A549 (cell line): Measurements from ENCODE around the gene LCN12. TPM values are rescaled to one million over a fixed set of nuclear protein-coding genes. Genes with fewer than 3 reads are reported as not detected.

Source experiments
- ATAC-seq, 2 experiments: fragments of 200-7000 bp in 1 of 2; fragments of >200 bp in 1 of 2; cut with Nextera tagmentation in 1 of 2; cut with Tn5 transposase in 1 of 2; 3 replicates each; pipeline versions ENCODE4 v1.8.0 to v1.9.1; 2018 to 2020; ENCODE audit warnings: mild to moderate bottlenecking in 1 of 2, moderate library complexity in 1 of 2
- CTCF ChIA-PET: fragments of 300-600 bp; sonication (Branson Sonifier 250); formaldehyde crosslinking; extraction: SDS; loops from one replicate; lab custom pipeline; 2021; ENCODE audit warnings: antibody characterized with exemption, inconsistent platforms; lab: Yijun Ruan, JAX
- POLR2A ChIA-PET: fragments of 350-600 bp; formaldehyde crosslinking; extraction: SDS; loops from one replicate; lab custom pipeline; 2021; ENCODE audit warnings: antibody characterized with exemption, inconsistent platforms; lab: Yijun Ruan, JAX
- DNase-seq, 2 experiments: peaks; one replicate each; pipeline versions ENCODE4 v3.0.0 to v3.0.0-alpha.2; 2011 to 2016; ENCODE audit warnings: low read depth in 1 of 2, low spot score in 1 of 2
- FAIRE-seq: peaks from 2 replicates; lab custom pipeline; 2011; peaks lifted over from hg19 to GRCh38; lab: Jason Lieb, UNC
- H3K27ac ChIP-seq, 2 experiments: fragments of >200 bp; sonication (Bioruptor Twin); formaldehyde crosslinking; 3 replicates each; pipeline ENCODE4 v1.5.1; 2016 to 2017
- H3K4me1 ChIP-seq: fragments of >200 bp; sonication (Bioruptor Twin); formaldehyde crosslinking; 3 replicates; pipeline ENCODE4 v1.6.1; 2016
- H3K4me2 ChIP-seq: fragments of >200 bp; sonication (Bioruptor Twin); formaldehyde crosslinking; 3 replicates; pipeline ENCODE4 v1.6.1; 2016
- H3K4me3 ChIP-seq: fragments of >200 bp; sonication (Bioruptor Twin); formaldehyde crosslinking; 3 replicates; pipeline ENCODE4 v1.5.1; 2016
- H3K9me3 ChIP-seq: fragments of >200 bp; sonication (Bioruptor Twin); formaldehyde crosslinking; 3 replicates; pipeline ENCODE4 v1.6.1; 2016
- BHLHE40 ChIP-seq: IDR thresholded peaks from 2 replicates; pipeline ENCODE4 v1.6.1; 2012; ENCODE audit warnings: low read depth, low read length, inconsistent platforms
- CBX2 ChIP-seq: fragments of 200-600 bp; sonication (generic); IDR thresholded peaks from 2 replicates; pipeline ENCODE4 v1.6.1; 2016; ENCODE audit warnings: low read depth, mild to moderate bottlenecking, borderline replicate concordance
- CBX8 ChIP-seq: fragments of 200-600 bp; sonication (generic); IDR thresholded peaks from 2 replicates; pipeline ENCODE4 v1.6.1; 2016
- CEBPB ChIP-seq, 2 experiments: fragments of >200 bp in 1 of 2; sonication (Bioruptor Twin) in 1 of 2; formaldehyde crosslinking in 1 of 2; IDR thresholded peaks; 2 replicates each; pipeline ENCODE4 v1.6.1; 2012 to 2016
- CTCF ChIP-seq: fragments of >200 bp; sonication (Bioruptor Twin); formaldehyde crosslinking; IDR thresholded peaks from 3 replicates; pipeline ENCODE4 v1.5.1; 2016
- EHF ChIP-seq: fragments of 250-450 bp; sonication (Bioruptor Pico); IDR thresholded peaks from 2 replicates; pipeline ENCODE4 v1.5.0; 2020; ENCODE audit warnings: mild to moderate bottlenecking
- EHMT2 ChIP-seq: fragments of 200-600 bp; sonication (generic); IDR thresholded peaks from 2 replicates; pipeline ENCODE4 v1.6.1; 2016; ENCODE audit warnings: antibody characterized with exemption, low read depth, mild to moderate bottlenecking, moderate library complexity
- EP300 ChIP-seq, 2 experiments: fragments of >200 bp; sonication (Bioruptor Twin); formaldehyde crosslinking; IDR thresholded peaks; 2 replicates in 1 of 2; 3 replicates in 1 of 2; pipeline ENCODE4 v1.6.1; 2016 to 2017
- ESRRA ChIP-seq: fragments of 150-350 bp; IDR thresholded peaks from 2 replicates; pipeline ENCODE4 v1.6.1; 2014; ENCODE audit warnings: mild to moderate bottlenecking, low read length, borderline replicate concordance
- FOSB ChIP-seq: fragments of 250-450 bp; sonication (Bioruptor Pico); IDR thresholded peaks from 2 replicates; pipeline ENCODE4 v1.5.0; 2020; ENCODE audit warnings: mild to moderate bottlenecking, moderate library complexity
- GATA3 ChIP-seq: IDR thresholded peaks from 2 replicates; pipeline ENCODE4 v1.6.1; 2012; ENCODE audit warnings: borderline replicate concordance
- HDAC2 ChIP-seq: fragments of 200-600 bp; sonication (generic); IDR thresholded peaks from 2 replicates; pipeline ENCODE4 v1.6.1; 2016
- HEYL ChIP-seq: fragments of 250-450 bp; sonication (Bioruptor Pico); IDR thresholded peaks from 2 replicates; pipeline ENCODE4 v1.8.0; 2021; ENCODE audit warnings: mild to moderate bottlenecking, moderate library complexity
- HOXB13 ChIP-seq: fragments of 250-450 bp; sonication (Bioruptor Pico); IDR thresholded peaks from 2 replicates; pipeline ENCODE4 v1.5.0; 2020; ENCODE audit warnings: low read depth, mild to moderate bottlenecking, moderate library complexity
- HOXB5 ChIP-seq: fragments of 250-450 bp; sonication (Bioruptor Pico); IDR thresholded peaks from 2 replicates; pipeline ENCODE4 v1.5.0; 2020; ENCODE audit warnings: mild to moderate bottlenecking, moderate library complexity
- JUN ChIP-seq, 2 experiments: fragments of >200 bp; sonication (Bioruptor Twin); formaldehyde crosslinking; IDR thresholded peaks; 2 replicates in 1 of 2; 3 replicates in 1 of 2; pipeline ENCODE4 v1.6.1; 2016 to 2017
- JUNB ChIP-seq: fragments of >200 bp; sonication (Bioruptor Twin); formaldehyde crosslinking; IDR thresholded peaks from 2 replicates; pipeline ENCODE4 v1.6.1; 2016
- KDM5A ChIP-seq: fragments of 200-600 bp; sonication (generic); IDR thresholded peaks from 2 replicates; pipeline ENCODE4 v1.6.1; 2016; ENCODE audit warnings: antibody characterized with exemption, mild to moderate bottlenecking
- MYC ChIP-seq: IDR thresholded peaks from 2 replicates; pipeline ENCODE4 v1.6.1; 2012; ENCODE audit warnings: mild to moderate bottlenecking, inconsistent platforms, low read length, improper control_type of control experiment, borderline replicate concordance
- NR3C1 ChIP-seq: fragments of >200 bp; sonication (Bioruptor Twin); formaldehyde crosslinking; IDR thresholded peaks from 3 replicates; pipeline ENCODE4 v1.6.1; 2017
- PBX3 ChIP-seq: IDR thresholded peaks from 2 replicates; pipeline ENCODE4 v1.6.1; 2012
- PHF8 ChIP-seq: fragments of 200-600 bp; sonication (generic); IDR thresholded peaks from 2 replicates; pipeline ENCODE4 v1.6.1; 2016; ENCODE audit warnings: low read depth, mild to moderate bottlenecking, antibody characterized with exemption, moderate library complexity, borderline replicate concordance
- POLR2A ChIP-seq: IDR thresholded peaks from 2 replicates; pipeline ENCODE4 v1.6.1; 2012; ENCODE audit warnings: mild to moderate bottlenecking, low read length
- POLR2AphosphoS2 ChIP-seq: conservative IDR thresholded peaks from 2 replicates; pipeline ENCODE4 v1.6.1; 2012; ENCODE audit warnings: low read length, improper control_type of control experiment, inconsistent platforms
- RNF2 ChIP-seq: fragments of 200-600 bp; sonication (generic); IDR thresholded peaks from 2 replicates; pipeline ENCODE4 v1.6.1; 2016; ENCODE audit warnings: low read depth, mild to moderate bottlenecking, antibody characterized with exemption, moderate library complexity, borderline replicate concordance
- SREBF2 ChIP-seq: fragments of 450-650 bp; IDR thresholded peaks from 2 replicates; pipeline ENCODE4 v1.6.1; 2014; ENCODE audit warnings: mild to moderate bottlenecking, moderate library complexity
- TFCP2L1 ChIP-seq: fragments of 250-450 bp; sonication (Bioruptor Pico); IDR thresholded peaks from 2 replicates; pipeline ENCODE4 v1.5.0; 2021; ENCODE audit warnings: mild to moderate bottlenecking
- ZNF302 ChIP-seq: fragments of 250-450 bp; sonication (Bioruptor Pico); IDR thresholded peaks from 2 replicates; pipeline ENCODE4 v1.9.0; 2021; ENCODE audit warnings: inconsistent platforms, mild to moderate bottlenecking, moderate library complexity
- WGBS: methylation state at CpG from one replicate; pipeline ENCODE4 v1.1.6; 2017; ENCODE audit errors: missing lambda C conversion rate; 5-methylcytosine and 5-hydroxymethylcytosine counted together
- polyA plus RNA-seq, 4 experiments: library from polyadenylated mRNA; depleted of rRNA in 3 of 4; stranded (reverse); fragments of >200 nt; fragmentation: RNase III in 1 of 4; extraction: RNeasy Plus Mini Kit Qiagen cat#74134 plus additional on column Dnase treatment in 1 of 4; gene quantifications; 2 replicates in 3 of 4; 3 replicates in 1 of 4; pipeline ENCODE4 v1.2.3, GENCODE V29; 2011 to 2017
- TF ChIP-seq, protein P1 (sequence below): fragments of >200 bp; sonication (Bioruptor Twin); formaldehyde crosslinking; IDR thresholded peaks from 3 replicates; pipeline ENCODE4 v1.6.1; 2016
- TF ChIP-seq, protein P2 (sequence below): fragments of >200 bp; sonication (Bioruptor Twin); formaldehyde crosslinking; IDR thresholded peaks from 2 replicates; pipeline ENCODE4 v1.6.1; 2016

LCN12 gene
- polyA plus RNA-seq, 2 of the 4 experiments (the other 2 are of a cell fraction) = 0.74 to 3.0 TPM

DNA sequence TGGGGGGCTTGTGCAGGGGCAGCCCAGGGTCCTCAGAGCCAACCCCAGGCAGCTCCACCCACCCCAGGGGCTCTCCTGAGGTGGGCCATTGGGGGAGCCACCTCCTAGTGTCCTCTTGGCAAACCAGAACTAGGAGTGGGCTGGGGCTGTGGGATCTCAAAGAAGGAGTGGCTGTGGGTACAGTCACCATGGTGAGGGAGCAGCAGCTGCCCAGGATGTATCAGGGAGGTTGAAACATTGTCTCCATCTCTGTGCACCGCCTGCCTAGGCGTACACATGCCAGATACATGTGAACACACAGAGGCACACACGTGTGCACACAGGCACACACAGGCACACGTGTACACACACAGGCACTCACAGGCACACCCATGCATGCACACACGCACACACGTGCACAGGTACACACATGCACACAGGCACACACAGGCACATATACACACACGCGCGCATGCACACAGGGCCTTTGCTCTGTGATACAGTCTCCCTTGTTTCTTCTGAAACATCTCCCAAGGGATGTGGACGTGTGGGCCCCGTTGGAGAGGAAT, 10.7 kb downstream of the LCN12 start:
- no peak overlapping the region for H3K4me3 ChIP-seq
- H3K4me2 ChIP-seq = no peak overlapping the region
- peaks cover 15% of the 10 kb centered on the region; the same call in 2 of the 3 replicates for H3K4me1 ChIP-seq
- H3K27ac ChIP-seq = no peak overlapping the region
- H3K9me3 ChIP-seq = no peaks in the 10 kb centered on the region
- DNase-seq (no peak), ATAC-seq (no peak), FAIRE-seq (no peak)
- WGBS = 84% methylated on average over 11 of the region's 11 CpGs
- ChIA-PET CTCF (interaction anchor here (0.6 to 1.7 kb wide), 8 partner anchors 15 to 152 kb away, joined by 3 to 11 read pairs (median 4); partner anchors contain the start of genes C8G and FBXW5), POLR2A (no interaction called here)
- TF ChIP-seq NR3C1 (no peak), KDM5A (no peak), PBX3 (no peak), POLR2A (no peak), RNF2 (no peak), HOXB5 (no peak), EHF (CRISPR knock-in tag) (no peak), MYC (no peak), HOXB13 (CRISPR knock-in tag) (no peak), PHF8 (no peak), POLR2AphosphoS2 (no peak), FOSB (CRISPR knock-in tag) (no peak), CBX2 (no peak), JUNB (no peak)
- TF ChIP-seq, protein P1, sequence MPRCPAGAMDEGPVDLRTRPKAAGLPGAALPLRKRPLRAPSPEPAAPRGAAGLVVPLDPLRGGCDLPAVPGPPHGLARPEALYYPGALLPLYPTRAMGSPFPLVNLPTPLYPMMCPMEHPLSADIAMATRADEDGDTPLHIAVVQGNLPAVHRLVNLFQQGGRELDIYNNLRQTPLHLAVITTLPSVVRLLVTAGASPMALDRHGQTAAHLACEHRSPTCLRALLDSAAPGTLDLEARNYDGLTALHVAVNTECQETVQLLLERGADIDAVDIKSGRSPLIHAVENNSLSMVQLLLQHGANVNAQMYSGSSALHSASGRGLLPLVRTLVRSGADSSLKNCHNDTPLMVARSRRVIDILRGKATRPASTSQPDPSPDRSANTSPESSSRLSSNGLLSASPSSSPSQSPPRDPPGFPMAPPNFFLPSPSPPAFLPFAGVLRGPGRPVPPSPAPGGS = no peak

- ChIA-PET CTCF (interaction anchor here (0.6 to 1.4 kb wide), 3 partner anchors 25 to 72 kb away, joined by 3 to 4 read pairs (median 4); no protein-coding TSS in a partner anchor), POLR2A (no interaction called here)
- no peak for FAIRE-seq
Observed at GRCh38 chr9:136963341-136963740, 11.3 kb downstream of the LCN12 start.

DNA sequence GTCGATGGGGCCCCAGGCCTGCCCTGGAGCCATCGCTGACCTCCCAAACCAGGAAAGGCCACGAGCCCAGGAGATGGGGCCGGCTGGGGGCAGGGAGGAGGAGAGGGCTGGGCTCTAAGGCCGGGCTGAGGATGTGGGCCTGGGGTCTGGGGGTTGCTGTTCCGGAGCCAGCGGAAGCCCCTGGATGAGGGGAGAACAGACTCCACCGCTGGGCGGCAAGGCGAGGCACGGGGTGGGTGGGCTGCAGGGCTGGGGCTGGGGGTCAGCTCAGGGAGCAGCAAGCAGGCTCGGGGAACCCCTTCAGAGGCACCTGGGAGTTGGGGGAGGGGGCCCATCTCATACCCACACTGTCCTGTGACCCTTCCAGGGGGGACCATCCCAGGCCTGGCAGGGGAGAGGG, 11.7 kb downstream of the LCN12 start:
- ChIA-PET POLR2A (no interaction called here), CTCF (interaction anchor here (0.6 to 1.4 kb wide), 4 partner anchors 9 to 72 kb away, joined by 3 to 4 read pairs (median 4); no protein-coding TSS in a partner anchor)
- H3K4me1 ChIP-seq = peaks cover 15% of the 10 kb centered on the region; the same call in 2 of the 3 replicates
- H3K4me3 ChIP-seq = no peak overlapping the region
- TF ChIP-seq CTCF (no peak), JUN (IDR thresholded peaks at IDR 0.05) (no peak), BHLHE40 (no peak), CBX8 (no peak), POLR2A (no peak), PHF8 (no peak), EP300 (IDR thresholded peaks at IDR 0.05) (no peak), CBX2 (no peak), EHMT2 (no peak), HEYL (no peak)
- H3K9me3 ChIP-seq = no peaks in the 10 kb centered on the region
- no peak; a peak in 1 of 6 replicates for ATAC-seq
- H3K27ac ChIP-seq = peak overlapping the region; percentile 9 to 75; a peak in 4 of 6 replicates
- DNase-seq = no peak
- FAIRE-seq = no peak
- WGBS = 91% methylated on average over 4 of the region's 12 CpGs
- no peak overlapping the region; the same call in 2 of the 3 replicates for H3K4me2 ChIP-seq

More at GRCh38 chr9:136963341-136963740, 11.3 kb downstream of the LCN12 start:
- H3K9me3 ChIP-seq = no peaks in the 10 kb centered on the region
- TF ChIP-seq EHF (CRISPR knock-in tag) (no peak), SREBF2 (no peak), CEBPB (IDR thresholded peaks at IDR 0.05) (no peak), GATA3 (no peak), ESRRA (no peak), HDAC2 (no peak), ZNF302 (CRISPR knock-in tag) (no peak), POLR2AphosphoS2 (no peak), CBX2 (no peak), RNF2 (no peak), HOXB13 (CRISPR knock-in tag) (no peak), TFCP2L1 (CRISPR knock-in tag) (no peak)
- TF ChIP-seq, protein P2, sequence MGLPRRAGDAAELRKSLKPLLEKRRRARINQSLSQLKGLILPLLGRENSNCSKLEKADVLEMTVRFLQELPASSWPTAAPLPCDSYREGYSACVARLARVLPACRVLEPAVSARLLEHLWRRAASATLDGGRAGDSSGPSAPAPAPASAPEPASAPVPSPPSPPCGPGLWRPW = no peak
- no peak overlapping the region for H3K4me3 ChIP-seq
- no peak overlapping the region for H3K4me2 ChIP-seq
- no peak for DNase-seq
- no peak; a peak in 1 of 6 replicates for ATAC-seq
- WGBS = 79% methylated on average over 13 of the region's 15 CpGs
- H3K27ac ChIP-seq = peak overlapping the region in 1 of 2 experiments; percentile 75; a peak in 2 of 6 replicates
- peaks cover 15% of the 10 kb centered on the region; the same call in 2 of the 3 replicates for H3K4me1 ChIP-seq
